K562 (cell line): ENCODE data around the gene CD68. TPM values are rescaled to one million over a fixed set of nuclear protein-coding genes. Genes with fewer than 3 reads are reported as not detected.
A peak's percentile ranks its signal among the peaks of the same experiment; 100 is the strongest.

Source experiments
- CAMTA2 ChIP-seq: fragments of 250-450 bp; sonication (Bioruptor Pico); conservative IDR thresholded peaks from 2 replicates; pipeline ENCODE4 v1.5.1; 2022
- CEBPZ ChIP-seq: fragments of 150-350 bp; IDR thresholded peaks from 2 replicates; pipeline ENCODE4 v1.6.1; 2014; ENCODE audit warnings: low read depth, mild to moderate bottlenecking, low read length, borderline replicate concordance
- ERF ChIP-seq: fragments of 450-650 bp; formaldehyde crosslinking; IDR thresholded peaks from 2 replicates; pipeline ENCODE4 v1.4.0; 2020; ENCODE audit warnings: mild to moderate bottlenecking, mixed read lengths
- FOS ChIP-seq: IDR thresholded peaks from 3 replicates; pipeline ENCODE4 v1.6.1; 2011; ENCODE audit not compliant: insufficient read length; ENCODE audit errors: extremely low read depth
- NCOA2 ChIP-seq, 2 experiments: fragments of 450-650 bp; IDR thresholded peaks; 2 replicates each; pipeline ENCODE4 v1.6.1; 2018; ENCODE audit warnings: mild to moderate bottlenecking in 2 of 2, moderate library complexity in 1 of 2; ENCODE audit not compliant: partially characterized antibody in 2 of 2
- PRPF4 ChIP-seq: fragments of 200-400 bp; formaldehyde crosslinking; IDR thresholded peaks from one replicate; pipeline ENCODE4 v1.6.1; 2017; ENCODE audit warnings: low read length, low read depth, mild to moderate bottlenecking; ENCODE audit not compliant: insufficient read depth, poor library complexity, severe bottlenecking
- RERE ChIP-seq: sonication (generic); formaldehyde crosslinking; IDR thresholded peaks from 2 replicates; pipeline ENCODE4 v1.8.0; 2023; ENCODE audit warnings: missing genetic modification reagents, mild to moderate bottlenecking, borderline replicate concordance
- ZNF224 ChIP-seq: sonication (generic); formaldehyde crosslinking; IDR thresholded peaks from 2 replicates; pipeline ENCODE4 v1.8.0; 2022; ENCODE audit warnings: mild to moderate bottlenecking, missing genetic modification reagents
- ZNF586 ChIP-seq: fragments of 450-650 bp; formaldehyde crosslinking; conservative IDR thresholded peaks from 2 replicates; pipeline ENCODE4 v1.4.0; 2020; ENCODE audit warnings: mild to moderate bottlenecking, moderate library complexity
- polyA plus RNA-seq, 8 experiments: library from polyadenylated mRNA; depleted of rRNA in 4 of 8; stranded (reverse) in 5 of 8; unstranded in 3 of 8; fragments of >200 nt; fragmentation: Nextera tagmentation in 2 of 8; fragmentation: Illumina TruSeq in 1 of 8; extraction: Ambion mirVana in 2 of 8; extraction: Trizol in 1 of 8; gene quantifications; 2 replicates each; pipeline versions ENCODE4 v1.2.1 to v1.2.3, GENCODE V29; 2011 to 2014; ENCODE audit warnings: inconsistent platforms in 1 of 8, missing spikeins in 1 of 8
- total RNA-seq, 7 experiments: library from RNA; depleted of rRNA in 6 of 7; stranded (reverse); fragments of >200 nt in 6 of 7; fragmentation: Illumina TruSeq in 2 of 7; extraction: Trizol in 2 of 7; gene quantifications; 2 replicates each; pipeline versions ENCODE4 v1.2.1 to v1.2.3, GENCODE V29; 2011 to 2021; ENCODE audit warnings: low replicate concordance in 1 of 7
- TF ChIP-seq, protein P1 (sequence below): fragments of 450-650 bp; IDR thresholded peaks from 2 replicates; pipeline ENCODE4 v1.6.1; 2017; ENCODE audit warnings: antibody characterized with exemption, mild to moderate bottlenecking
- TF ChIP-seq, protein P2 (sequence below): fragments of 250-450 bp; sonication (Bioruptor Pico); IDR thresholded peaks from 2 replicates; pipeline ENCODE4 v1.8.0; 2022; ENCODE audit warnings: moderate library complexity, mild to moderate bottlenecking, inconsistent platforms

The CD68 gene
- total and polyA plus RNA-seq, 9 of the 15 experiments (the other 6 are each of a cell fraction or from before 2014, with no cell fraction given), result 28.2 to 89.8 (median 37.7) TPM

- TF ChIP-seq CEBPZ, result no peak
- no peak for TF ChIP-seq CAMTA2 (CRISPR knock-in tag)
- TF ChIP-seq, protein P1, sequence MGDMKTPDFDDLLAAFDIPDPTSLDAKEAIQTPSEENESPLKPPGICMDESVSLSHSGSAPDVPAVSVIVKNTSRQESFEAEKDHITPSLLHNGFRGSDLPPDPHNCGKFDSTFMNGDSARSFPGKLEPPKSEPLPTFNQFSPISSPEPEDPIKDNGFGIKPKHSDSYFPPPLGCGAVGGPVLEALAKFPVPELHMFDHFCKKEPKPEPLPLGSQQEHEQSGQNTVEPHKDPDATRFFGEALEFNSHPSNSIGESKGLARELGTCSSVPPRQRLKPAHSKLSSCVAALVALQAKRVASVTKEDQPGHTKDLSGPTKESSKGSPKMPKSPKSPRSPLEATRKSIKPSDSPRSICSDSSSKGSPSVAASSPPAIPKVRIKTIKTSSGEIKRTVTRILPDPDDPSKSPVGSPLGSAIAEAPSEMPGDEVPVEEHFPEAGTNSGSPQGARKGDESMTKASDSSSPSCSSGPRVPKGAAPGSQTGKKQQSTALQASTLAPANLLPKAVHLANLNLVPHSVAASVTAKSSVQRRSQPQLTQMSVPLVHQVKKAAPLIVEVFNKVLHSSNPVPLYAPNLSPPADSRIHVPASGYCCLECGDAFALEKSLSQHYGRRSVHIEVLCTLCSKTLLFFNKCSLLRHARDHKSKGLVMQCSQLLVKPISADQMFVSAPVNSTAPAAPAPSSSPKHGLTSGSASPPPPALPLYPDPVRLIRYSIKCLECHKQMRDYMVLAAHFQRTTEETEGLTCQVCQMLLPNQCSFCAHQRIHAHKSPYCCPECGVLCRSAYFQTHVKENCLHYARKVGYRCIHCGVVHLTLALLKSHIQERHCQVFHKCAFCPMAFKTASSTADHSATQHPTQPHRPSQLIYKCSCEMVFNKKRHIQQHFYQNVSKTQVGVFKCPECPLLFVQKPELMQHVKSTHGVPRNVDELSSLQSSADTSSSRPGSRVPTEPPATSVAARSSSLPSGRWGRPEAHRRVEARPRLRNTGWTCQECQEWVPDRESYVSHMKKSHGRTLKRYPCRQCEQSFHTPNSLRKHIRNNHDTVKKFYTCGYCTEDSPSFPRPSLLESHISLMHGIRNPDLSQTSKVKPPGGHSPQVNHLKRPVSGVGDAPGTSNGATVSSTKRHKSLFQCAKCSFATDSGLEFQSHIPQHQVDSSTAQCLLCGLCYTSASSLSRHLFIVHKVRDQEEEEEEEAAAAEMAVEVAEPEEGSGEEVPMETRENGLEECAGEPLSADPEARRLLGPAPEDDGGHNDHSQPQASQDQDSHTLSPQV, result no peak
- TF ChIP-seq PRPF4, result no peak
- TF ChIP-seq, protein P2, sequence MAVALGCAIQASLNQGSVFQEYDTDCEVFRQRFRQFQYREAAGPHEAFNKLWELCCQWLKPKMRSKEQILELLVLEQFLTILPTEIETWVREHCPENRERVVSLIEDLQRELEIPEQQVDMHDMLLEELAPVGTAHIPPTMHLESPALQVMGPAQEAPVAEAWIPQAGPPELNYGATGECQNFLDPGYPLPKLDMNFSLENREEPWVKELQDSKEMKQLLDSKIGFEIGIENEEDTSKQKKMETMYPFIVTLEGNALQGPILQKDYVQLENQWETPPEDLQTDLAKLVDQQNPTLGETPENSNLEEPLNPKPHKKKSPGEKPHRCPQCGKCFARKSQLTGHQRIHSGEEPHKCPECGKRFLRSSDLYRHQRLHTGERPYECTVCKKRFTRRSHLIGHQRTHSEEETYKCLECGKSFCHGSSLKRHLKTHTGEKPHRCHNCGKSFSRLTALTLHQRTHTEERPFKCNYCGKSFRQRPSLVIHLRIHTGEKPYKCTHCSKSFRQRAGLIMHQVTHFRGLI, result no peak
- peak; percentile 80 for TF ChIP-seq FOS
- TF ChIP-seq ZNF586 (CRISPR knock-in tag), result no peak
- no peak for TF ChIP-seq RERE (CRISPR knock-in tag)
- TF ChIP-seq ERF (CRISPR knock-in tag), result no peak
- no peak for TF ChIP-seq NCOA2 (IDR thresholded peaks at IDR 0.05; ENCODE audit: partially characterized antibody in 2 of 2)
- TF ChIP-seq ZNF224 (CRISPR knock-in tag), result no peak
These were observed 35.2 kb downstream of the CD68 start, which contains the start of gene FXR2 (continued) for GRCh38 chr17:7614425-7615264.
